HL-60 (cell line): ENCODE results near the gene ISL2.

Experiments
- DNase-seq, 2 experiments: peaks; one replicate each; pipeline ENCODE4 v3.0.0-alpha.2; 2010 to 2020; ENCODE audit warnings: low read depth in 1 of 2, low spot score in 1 of 2
- H3K27ac ChIP-seq: fragments of 250-450 bp; sonication (Bioruptor Pico); replicated peaks from 2 replicates; pipeline ENCODE4 v1.5.1; 2020; ENCODE audit warnings: mild to moderate bottlenecking, moderate library complexity
- H3K27me3 ChIP-seq: fragments of 250-450 bp; sonication (Bioruptor Pico); 2 replicates; pipeline ENCODE4 v1.5.1; 2021; ENCODE audit warnings: mild to moderate bottlenecking, moderate library complexity; ENCODE audit not compliant: insufficient read depth, poor library complexity, severe bottlenecking
- H3K4me3 ChIP-seq: replicated peaks from 2 replicates; pipeline ENCODE4 v1.5.1; 2011; ENCODE audit warnings: mild to moderate bottlenecking, control low read depth, low read length; ENCODE audit not compliant: insufficient read depth
- CTCF ChIP-seq: IDR thresholded peaks from one replicate; pipeline ENCODE4 v1.5.1; 2011; ENCODE audit warnings: low read length, control low read depth, inconsistent platforms; ENCODE audit not compliant: insufficient read depth
- GABPA ChIP-seq: IDR thresholded peaks from 2 replicates; pipeline ENCODE4 v1.6.1; 2012; ENCODE audit warnings: low read depth
- POLR2AphosphoS5 ChIP-seq: IDR thresholded peaks from 2 replicates; pipeline ENCODE4 v1.6.1; 2012; ENCODE audit warnings: low read depth
- REST ChIP-seq: IDR thresholded peaks from 2 replicates; pipeline ENCODE4 v1.6.1; 2012; ENCODE audit warnings: low read depth; ENCODE audit not compliant: insufficient replicate concordance
- SPI1 ChIP-seq: IDR thresholded peaks from 2 replicates; pipeline ENCODE4 v1.6.1; 2012; ENCODE audit warnings: low read depth, mild to moderate bottlenecking, borderline replicate concordance

Gene ISL2

GRCh38 chr15:76386178-76386577 is 49.6 kb downstream of the ISL2 start:
- no peak for TF ChIP-seq SPI1
- no peak for TF ChIP-seq CTCF
- no peak for TF ChIP-seq POLR2AphosphoS5
- no peak for TF ChIP-seq GABPA
- TF ChIP-seq REST = no peak
- H3K4me3 ChIP-seq = no peak overlapping the region
- no peak for DNase-seq
- no peak overlapping the region for H3K27ac ChIP-seq
- H3K27me3 ChIP-seq = no peaks in the 10 kb centered on the region

GRCh38 chr15:76386926-76387325 is 50.4 kb downstream of the ISL2 start:
- DNase-seq = no peak
- Histone ChIP-seq H3K27ac (no peak overlapping the region), H3K27me3 (no peaks in the 10 kb centered on the region), H3K4me3 (no peak overlapping the region)
- TF ChIP-seq GABPA (no peak), POLR2AphosphoS5 (no peak), SPI1 (no peak), REST (no peak), CTCF (no peak)

GRCh38 chr15:76390571-76390970 is 54.0 kb downstream of the ISL2 start:
- no peak for TF ChIP-seq GABPA
- no peak for TF ChIP-seq SPI1
- TF ChIP-seq REST = no peak
- TF ChIP-seq CTCF = no peak
- no peak for TF ChIP-seq POLR2AphosphoS5
- Histone ChIP-seq H3K4me3 (no peak overlapping the region), H3K27ac (no peak overlapping the region), H3K27me3 (no peaks in the 10 kb centered on the region)
- no peak for DNase-seq
